ENCODE results near the gene PLXNB3. TPM values are rescaled to one million over a fixed set of nuclear protein-coding genes. Genes with fewer than 3 reads are reported as not detected.

Gene PLXNB3
- total and polyA plus RNA-seq, 2 of the 13 experiments (the other 11 are each of a cell fraction or from before 2014, with no cell fraction given): 3.0 to 6.9 TPM

- Histone ChIP-seq H3K9me3 (ENCODE audit: low read length) (no peaks in the 10 kb centered on the region), H3K4me1 (ENCODE audit: insufficient read depth, low read length) (no peaks in the 10 kb centered on the region), H2AFZ (ENCODE audit: low read length) (no peak overlapping the region), H3K36me3 (replicated peaks in 1 of 2; ENCODE audit: control insufficient read depth in 1 of 2, insufficient read depth in 2 of 2, low read length in 2 of 2) (no peaks in the 10 kb centered on the region), H3K4me3 (replicated peaks in 1 of 3; ENCODE audit: insufficient read depth in 1 of 3, low read depth in 2 of 3, low read length in 3 of 3) (peak overlapping the region in 1 of 3 experiments; percentile 23; a peak in 1 of 6 replicates), H4K20me1 (ENCODE audit: insufficient read depth, low read length) (no peaks in the 10 kb centered on the region), H3K27me3 (ENCODE audit: control insufficient read depth in 1 of 2, insufficient read depth in 2 of 2, low read length in 2 of 2) (no peaks in the 10 kb centered on the region), H3K79me2 (ENCODE audit: insufficient read depth, low read length) (no peaks in the 10 kb centered on the region), H3K27ac (ENCODE audit: extremely low read length, insufficient read depth, low read length) (no peak overlapping the region), H3K4me2 (ENCODE audit: low read depth, low read length) (peak overlapping the region; percentile 42; the same call in 1 of the 2 replicates), H3K9ac (ENCODE audit: insufficient read depth, low read depth, low read length) (no peak overlapping the region)
- intact Hi-C loops (cut with micrococcal nuclease; ENCODE audit: unreplicated experiment): no loop called here
- WGBS (ENCODE audit: low lambda C conversion rate): 81% methylated on average over 7 of the region's 18 CpGs
- FAIRE-seq: no peak
- ChIA-PET CTCF (ENCODE audit: low intra/inter-chr PET ratio, low total read pairs) (no interaction called here), POLR2A (interaction anchor here (1.0 to 2.1 kb wide), 3 partner anchors 10 to 53 kb away, joined by 3 to 9 read pairs (median 4); partner anchors contain the start of genes IDH3G and SSR4)
- ATAC-seq: peak; percentile 3; the same call in 2 of the 3 replicates
- BruUV-seq (replicated peaks): no TSS peak
- no peak for DNase-seq (ENCODE audit: low spot score)
- in situ Hi-C loops (cut with HindIII; ENCODE audit: extremely low pct_ligation_motif_present, low pct_unique_long_range_greater_than_20kb): no loop called here
- TF ChIP-seq PLRG1 (conservative IDR thresholded peaks at IDR 0.05) (no peak), POLR2G (IDR thresholded peaks at IDR 0.05; ENCODE audit: low read depth, low read length) (peak; percentile 24; the same call in 1 of the 2 replicates), ELF1 (CRISPR knock-in tag; IDR thresholded peaks at IDR 0.05) (0 out of 2 replicates have a peak, but pooled peaks have one; percentile 35), AGO2 (optimal IDR thresholded peaks at IDR 0.05; ENCODE audit: low read depth, low read length) (peak; percentile 68)
These were observed 16.0 kb downstream of the PLXNB3 start for GRCh38 chrX:153779891-153780677.

GRCh38 chrX:153780678-153781427 lies 16.8 kb downstream of the PLXNB3 start, which contains the start of gene SRPK3:
SRPK3 (plus strand) TSS chrX:153781041; CDS start chrX:153781087, 46 bp downstream.
- Histone ChIP-seq H3K4me1 (ENCODE audit: insufficient read depth, low read length) (no peaks in the 10 kb centered on the region), H3K79me2 (ENCODE audit: insufficient read depth, low read length) (no peaks in the 10 kb centered on the region), H3K4me2 (ENCODE audit: low read depth, low read length) (peak within 1 kb of the TSS; percentile 42; the same call in 1 of the 2 replicates), H3K36me3 (replicated peaks in 1 of 2; ENCODE audit: control insufficient read depth in 1 of 2, insufficient read depth in 2 of 2, low read length in 2 of 2) (no peaks in the 10 kb centered on the region), H3K9me3 (ENCODE audit: low read length) (no peaks in the 10 kb centered on the region), H3K4me3 (replicated peaks in 1 of 3; ENCODE audit: insufficient read depth in 1 of 3, low read depth in 2 of 3, low read length in 3 of 3) (peak within 1 kb of the TSS in 1 of 3 experiments; percentile 23; a peak in 1 of 6 replicates), H3K9ac (ENCODE audit: insufficient read depth, low read depth, low read length) (no peak within 1 kb of the TSS), H3K27ac (ENCODE audit: extremely low read length, insufficient read depth, low read length) (no peak within 1 kb of the TSS), H3K27me3 (ENCODE audit: control insufficient read depth in 1 of 2, insufficient read depth in 2 of 2, low read length in 2 of 2) (no peaks in the 10 kb centered on the region), H4K20me1 (ENCODE audit: insufficient read depth, low read length) (no peaks in the 10 kb centered on the region), H2AFZ (ENCODE audit: low read length) (no peak within 1 kb of the TSS)
- 0% methylated on average over 1 of the region's 52 CpGs for WGBS (ENCODE audit: low lambda C conversion rate)
- BruUV-seq (replicated peaks): no TSS peak
- DNase-seq (ENCODE audit: low spot score): no peak
- CTCF ChIA-PET (ENCODE audit: low intra/inter-chr PET ratio, low total read pairs): no interaction called here
- POLR2A ChIA-PET: interaction anchor here (1.0 to 2.1 kb wide), 4 partner anchors 9 to 54 kb away, joined by 3 to 9 read pairs (median 4); partner anchors contain the start of genes IDH3G and SSR4
- TF ChIP-seq PBX2 (CRISPR knock-in tag; IDR thresholded peaks at IDR 0.05) (no peak), ZNF326 (CRISPR knock-in tag; IDR thresholded peaks at IDR 0.05; ENCODE audit: borderline replicate concordance) (no peak), ZNF24 (IDR thresholded peaks at IDR 0.05) (no peak), HNRNPL (IDR thresholded peaks at IDR 0.05; ENCODE audit: low read depth, low read length) (0 out of 2 replicates have a peak, but pooled peaks have one; percentile 28), ZFY (CRISPR knock-in tag; IDR thresholded peaks at IDR 0.05) (0 out of 2 replicates have a peak, but pooled peaks have one; percentile 19), ZNF224 (CRISPR knock-in tag; IDR thresholded peaks at IDR 0.05) (no peak)
- in situ Hi-C loops (cut with HindIII; ENCODE audit: extremely low pct_ligation_motif_present, low pct_unique_long_range_greater_than_20kb): no loop called here
- intact Hi-C loops (cut with micrococcal nuclease; ENCODE audit: unreplicated experiment): no loop called here
- peak; percentile 38 for ATAC-seq
- no peak for FAIRE-seq

Data from HepG2 (cell line).